CD4-positive, alpha-beta T cell treated with Interleukin-17A for 4 hours (primary cell): ENCODE results near the gene ZFYVE19.
"Not testable (repeated sequence)": the region's sequence is repeated elsewhere in the genome, so short reads cannot be mapped to it uniquely, and the experiment has no call there.

Experiments
- DNase-seq: peaks from one replicate; pipeline ENCODE4 v3.0.0-alpha.2; 2020; ENCODE audit warnings: mixed read lengths

ZFYVE19 gene

GRCh38 chr15:40852529-40852928, 45.6 kb downstream of the ZFYVE19 start:
- no peak for DNase-seq

- no peak for DNase-seq
Measured at GRCh38 chr15:40853241-40853890, 46.5 kb downstream of the ZFYVE19 start.

GRCh38 chr15:40854161-40854560, 47.3 kb downstream of the ZFYVE19 start:
- DNase-seq = no peak

GRCh38 chr15:40855706-40856234, 48.9 kb downstream of the ZFYVE19 start:
- DNase-seq = no peak

GRCh38 chr15:40856746-40857145, 49.9 kb downstream of the ZFYVE19 start:
- DNase-seq = no peak

- peak; percentile 82 for DNase-seq
Measured at GRCh38 chr15:40857601-40858341, 50.9 kb downstream of the ZFYVE19 start.

GRCh38 chr15:40858706-40859105, 51.8 kb downstream of the ZFYVE19 start:
- no peak for DNase-seq

- peak; percentile 91 for DNase-seq
Measured at GRCh38 chr15:40859206-40859851, 52.4 kb downstream of the ZFYVE19 start.

- not testable (repeated sequence) for DNase-seq
Measured at GRCh38 chr15:40861147-40861546, 54.3 kb downstream of the ZFYVE19 start.

GRCh38 chr15:40863660-40864270, 56.9 kb downstream of the ZFYVE19 start:
- DNase-seq = no peak
